ENCODE results near the gene MS4A15. TPM values are rescaled to one million over a fixed set of nuclear protein-coding genes. Genes with fewer than 3 reads are reported as not detected.

Gene MS4A15
- total and polyA plus RNA-seq, 9 donors: 0.15 to 1.1 (median 0.33) TPM; not detected in 6

DNA sequence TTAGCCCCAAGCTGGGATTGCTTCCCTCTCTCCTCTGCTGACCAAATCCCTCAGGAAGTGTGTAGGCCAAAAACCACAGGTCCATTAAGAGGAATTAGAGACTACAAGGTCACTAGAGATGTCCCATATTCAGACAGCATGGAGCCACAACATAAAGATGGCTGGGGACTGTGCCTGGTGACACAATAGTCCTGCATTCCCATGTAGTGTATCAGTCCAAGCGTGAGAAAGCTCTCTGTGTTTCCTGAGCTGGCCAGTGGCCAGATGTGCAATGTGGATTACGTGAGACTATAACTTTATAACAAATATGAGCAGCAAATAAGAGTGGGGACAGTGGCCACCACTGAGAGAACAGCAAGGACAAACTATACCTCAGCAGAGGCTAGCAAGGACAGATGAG, 20.9 kb downstream of the MS4A15 start:
- no peak for DNase-seq
- TF ChIP-seq EP300 (IDR thresholded peaks at IDR 0.05) (no peak), CTCF (IDR thresholded peaks at IDR 0.05) (no peak), POLR2A (IDR thresholded peaks at IDR 0.05) (no peak)
- WGBS, 3 donors: 54 to 65% (median 64%) methylated on average over 2 of the region's 2 CpGs
- intact Hi-C loops (cut with DNase I): loop anchor here in 1 of 4 donors (5.0 to 10.0 kb wide), 2 partner anchors 125 to 357 kb away; no protein-coding TSS in a partner anchor
- Histone ChIP-seq H3K36me3 (no peaks in the 10 kb centered on the region), H3K4me1 (ENCODE audit: insufficient read depth) (no peaks in the 10 kb centered on the region), H3K9me3 (no peaks in the 10 kb centered on the region), H3K27me3 (no peaks in the 10 kb centered on the region), H3K4me3 (no peak overlapping the region), H3K27ac (no peak overlapping the region)

- H3K4me1 ChIP-seq (ENCODE audit: insufficient read depth): no peaks in the 10 kb centered on the region
- no peaks in the 10 kb centered on the region for H3K9me3 ChIP-seq
- 81 to 84% (median 82%) methylated on average over 2 of the region's 2 CpGs for WGBS, 3 donors
- intact Hi-C loops (cut with DNase I): loop anchor here in 1 of 4 donors (10.0 kb wide), 1 partner anchor 115 kb away; no protein-coding TSS in a partner anchor
- H3K4me3 ChIP-seq: no peak overlapping the region
- H3K27me3 ChIP-seq: no peaks in the 10 kb centered on the region
- TF ChIP-seq CTCF (IDR thresholded peaks at IDR 0.05): no peak
- DNase-seq: no peak
- H3K27ac ChIP-seq: no peak overlapping the region
- no peaks in the 10 kb centered on the region for H3K36me3 ChIP-seq
These were observed 23.4 kb downstream of the MS4A15 start for GRCh38 chr11:60780065-60780464.

- no peak for DNase-seq
- intact Hi-C loops (cut with DNase I): loop anchor here in 1 of 4 donors (10.0 kb wide), 1 partner anchor 114 kb away; no protein-coding TSS in a partner anchor
- Histone ChIP-seq H3K27ac (no peak overlapping the region), H3K27me3 (no peaks in the 10 kb centered on the region), H3K4me3 (no peak overlapping the region), H3K9me3 (no peaks in the 10 kb centered on the region), H3K4me1 (ENCODE audit: insufficient read depth) (no peaks in the 10 kb centered on the region), H3K36me3 (no peaks in the 10 kb centered on the region)
- no peak for TF ChIP-seq EP300 (IDR thresholded peaks at IDR 0.05)
- no peak for TF ChIP-seq CTCF (IDR thresholded peaks at IDR 0.05)
- TF ChIP-seq POLR2A (IDR thresholded peaks at IDR 0.05): no peak
These were observed 24.1 kb downstream of the MS4A15 start for GRCh38 chr11:60780774-60781173.

DNA sequence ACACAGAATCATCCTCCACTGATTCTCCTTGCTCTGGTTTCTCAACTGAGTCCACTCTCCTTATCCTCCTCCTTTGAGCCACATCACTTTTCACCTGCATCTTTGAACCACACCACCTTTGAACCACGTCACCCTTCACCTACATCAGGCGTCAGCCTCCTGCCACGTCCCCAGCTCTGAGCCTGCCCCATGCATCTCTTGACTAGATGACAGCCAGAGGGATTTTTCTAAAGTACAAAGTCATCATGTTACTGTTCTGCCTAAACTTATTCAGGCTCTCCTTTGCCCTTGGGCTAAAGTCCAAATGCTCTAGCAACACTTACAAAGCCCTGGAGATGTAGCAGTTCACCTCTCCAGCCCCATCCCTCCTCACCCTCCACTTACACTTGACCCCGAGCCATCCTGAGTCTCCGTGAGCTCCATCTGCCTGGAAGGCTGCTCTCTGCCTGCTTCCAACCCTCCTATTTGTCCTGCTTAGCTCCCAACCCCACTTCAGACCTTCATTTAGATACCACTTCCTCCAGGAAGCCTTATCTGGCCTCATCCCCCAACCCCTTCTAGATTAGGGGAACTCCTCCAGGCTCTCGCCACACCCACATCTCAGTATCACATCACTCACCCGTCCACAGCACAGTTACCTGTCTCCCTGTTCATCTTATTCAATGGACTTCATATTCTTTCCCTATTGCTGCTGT, 24.8 kb downstream of the MS4A15 start:
- TF ChIP-seq EP300 (IDR thresholded peaks at IDR 0.05): no peak
- TF ChIP-seq POLR2A (IDR thresholded peaks at IDR 0.05): no peak
- TF ChIP-seq CTCF (IDR thresholded peaks at IDR 0.05): no peak
- DNase-seq: no peak
- H3K27me3 ChIP-seq: no peaks in the 10 kb centered on the region
- H3K4me1 ChIP-seq (ENCODE audit: insufficient read depth): peaks cover under 1% of the 10 kb centered on the region
- intact Hi-C loops (cut with DNase I): loop anchor here in 1 of 4 donors (10.0 kb wide), 1 partner anchor 113 kb away; no protein-coding TSS in a partner anchor
- no peaks in the 10 kb centered on the region for H3K9me3 ChIP-seq
- no peak overlapping the region for H3K4me3 ChIP-seq
- no peaks in the 10 kb centered on the region for H3K36me3 ChIP-seq
- 78 to 86% (median 79%) methylated on average over 7 of the region's 7 CpGs for WGBS, 3 donors
- H3K27ac ChIP-seq: no peak overlapping the region

All from ovary (tissue), 9 donors.